Activated naive CD4-positive, alpha-beta T cell treated with Interleukin-2 at 50 U/mL for 16 hours (primary cell): ENCODE measurements around the gene C2orf76.

ENCODE experiments used
- DNase-seq: peaks from one replicate; pipeline ENCODE4 v3.0.0-alpha.2; 2020

Gene C2orf76

GRCh38 chr2:119260646-119261492 lies 105.8 kb downstream of the C2orf76 start:
- DNase-seq: no peak

GRCh38 chr2:119259296-119259860 lies 107.3 kb downstream of the C2orf76 start:
- no peak for DNase-seq

- DNase-seq: no peak
Measured at GRCh38 chr2:119257198-119257597, 109.4 kb downstream of the C2orf76 start.

DNA sequence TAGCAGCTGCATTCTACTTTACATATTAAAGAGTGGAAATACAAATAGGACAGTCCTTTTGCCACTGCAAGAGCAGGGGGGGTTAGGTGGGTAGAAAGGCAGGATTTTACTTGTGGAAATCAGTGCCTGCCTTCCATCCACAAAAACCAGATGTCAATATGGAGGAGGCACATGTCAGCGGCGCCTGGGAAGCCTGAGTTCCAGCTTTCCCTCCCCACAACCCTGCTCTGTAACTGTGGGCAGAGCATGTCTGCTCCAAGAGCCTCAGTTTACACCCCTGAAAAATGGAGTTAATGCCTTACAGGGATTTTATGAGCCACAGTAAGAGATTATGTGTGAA lies 110.1 kb downstream of the C2orf76 start:
- no peak for DNase-seq

GRCh38 chr2:119255760-119256581 lies 110.7 kb downstream of the C2orf76 start:
- DNase-seq: no peak

DNA sequence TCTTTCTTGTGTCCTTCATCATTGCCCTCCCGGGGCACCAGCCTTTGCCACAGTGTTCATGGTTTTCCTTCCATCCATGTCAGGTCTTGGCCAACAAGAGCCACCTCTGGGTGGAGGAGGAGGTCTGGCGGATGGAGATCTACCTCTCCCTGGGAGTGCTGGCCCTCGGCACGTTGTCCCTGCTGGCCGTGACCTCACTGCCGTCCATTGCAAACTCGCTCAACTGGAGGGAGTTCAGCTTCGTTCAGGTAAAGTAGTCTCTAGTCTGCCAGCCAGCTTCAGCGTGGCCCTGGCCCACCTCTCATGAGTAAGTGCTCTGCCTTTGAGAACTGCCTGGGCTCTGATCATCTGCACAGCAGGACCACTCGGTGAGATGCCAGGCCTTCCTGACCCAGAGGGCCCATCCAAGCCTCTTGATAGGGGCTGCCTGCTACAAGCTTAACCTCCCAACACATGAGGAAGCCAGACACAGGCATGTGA lies 112.0 kb downstream of the C2orf76 start:
- DNase-seq: no peak

DNA sequence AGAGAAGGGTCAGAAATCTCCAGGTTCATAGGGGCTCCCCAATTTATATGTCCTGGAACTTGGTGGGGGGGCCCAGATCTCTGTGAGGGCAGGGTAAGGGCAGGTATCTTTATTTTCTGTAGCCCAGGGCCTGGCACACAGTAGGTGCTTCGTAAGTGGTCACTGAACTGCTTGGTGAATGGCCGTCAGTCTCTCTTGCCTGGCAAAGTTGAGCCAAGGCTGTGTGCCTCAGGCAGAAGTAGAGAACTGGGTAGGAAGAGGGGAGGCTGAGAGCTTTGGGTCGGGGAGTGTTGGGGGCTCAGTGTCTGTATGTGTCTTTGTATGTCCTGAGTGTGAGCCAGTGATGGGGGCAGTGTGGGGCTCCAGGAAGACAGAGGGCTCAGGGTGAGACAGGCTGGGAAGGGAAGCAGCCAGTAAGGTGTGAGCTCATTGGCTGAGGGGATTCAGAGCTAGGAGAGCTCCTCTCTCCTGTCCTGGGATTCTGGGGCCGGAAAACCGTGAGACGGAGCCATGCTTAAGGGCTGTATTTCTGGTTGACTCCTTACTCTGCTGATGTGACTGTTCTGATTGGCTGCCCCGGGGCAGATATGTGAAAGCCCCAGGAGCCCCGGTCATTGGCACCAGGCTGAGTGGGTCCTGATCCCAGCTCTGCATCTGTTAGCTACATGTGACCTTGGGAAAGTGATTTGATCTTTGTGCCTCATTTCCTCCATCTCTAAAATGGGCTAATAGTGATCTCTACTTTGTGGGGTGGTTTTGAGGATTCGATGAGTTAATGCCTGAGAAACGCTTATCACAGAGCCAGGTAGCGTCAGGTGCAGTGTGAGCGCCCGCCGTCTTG lies 112.7 kb downstream of the C2orf76 start:
- no peak for DNase-seq

DNA sequence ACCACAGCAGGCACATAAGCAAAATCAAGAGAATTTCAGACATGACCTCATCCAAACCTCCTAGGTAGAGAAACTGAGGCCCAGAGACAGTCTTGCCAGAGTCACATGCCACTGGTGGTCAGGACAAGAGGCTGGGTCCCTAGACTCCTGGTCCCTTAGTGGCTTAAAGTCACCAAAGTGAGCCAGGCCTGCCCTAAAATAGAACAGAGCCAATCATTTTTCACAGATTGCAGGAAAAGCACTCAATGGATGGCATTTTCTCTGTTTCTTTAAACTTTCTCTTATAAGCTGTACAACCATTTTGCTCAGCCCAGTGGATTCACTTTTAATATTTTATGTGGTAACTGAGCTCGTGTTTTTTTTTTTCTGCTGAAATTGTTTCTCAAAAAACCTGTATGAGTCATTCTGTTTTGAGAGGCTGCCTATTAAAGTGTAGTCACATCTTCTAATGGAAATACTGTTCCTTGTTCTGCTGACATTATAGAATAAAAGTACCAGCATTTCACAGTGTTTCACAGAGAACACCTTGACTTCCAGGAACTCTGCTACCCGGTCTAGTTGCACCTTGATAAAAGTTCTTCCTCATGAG lies 113.4 kb downstream of the C2orf76 start:
- DNase-seq: no peak
